ENCODE measurements around the gene OPN3. TPM values are rescaled to one million over a fixed set of nuclear protein-coding genes. Genes with fewer than 3 reads are reported as not detected.

The OPN3 gene
- polyA plus RNA-seq, 1 donor (not counting 4 experiments of a cell fraction or from before 2014, with no cell fraction given) = 48.4 TPM

DNA sequence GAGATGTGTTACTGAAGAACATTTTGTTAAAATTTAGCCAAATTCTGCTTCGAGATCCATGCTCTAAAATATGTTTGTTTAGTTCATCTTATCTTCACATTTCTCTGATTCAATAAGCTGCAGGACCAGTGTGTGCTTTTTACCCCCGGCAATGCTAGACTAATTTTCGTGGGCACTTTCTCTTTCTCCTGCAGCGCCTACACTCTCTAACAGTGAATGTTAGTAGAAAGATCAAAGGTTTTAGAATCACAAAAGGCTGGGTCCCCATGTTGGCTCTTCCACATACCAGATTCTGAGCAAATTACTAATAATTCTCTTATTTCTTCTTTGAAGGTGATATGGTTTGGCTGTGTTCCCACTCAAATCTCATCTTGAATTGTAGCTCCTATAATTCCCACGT lies 8.5 kb downstream of the OPN3 start:
- Histone ChIP-seq H3K27me3 (ENCODE audit: control insufficient read depth, extremely low read depth, insufficient read depth, low read length) (no peaks in the 10 kb centered on the region), H3K36me3 (ENCODE audit: control insufficient read depth in 2 of 2, extremely low read depth in 1 of 2, insufficient read depth in 2 of 2, low read length in 2 of 2) (peaks cover 1 to 15% of the 10 kb centered on the region in 2 experiments), H3K9ac (ENCODE audit: control insufficient read depth, extremely low read depth, insufficient read depth, low read length) (no peak overlapping the region), H4K20me1 (ENCODE audit: control insufficient read depth, extremely low read depth, insufficient read depth, low read length) (no peaks in the 10 kb centered on the region), H3K9me1 (ENCODE audit: control insufficient read depth, extremely low read depth, insufficient read depth, low read length) (no peaks in the 10 kb centered on the region), H3K4me2 (ENCODE audit: control insufficient read depth, extremely low read depth, insufficient read depth, low read depth, low read length) (no peak overlapping the region), H3K4me3 (ENCODE audit: control insufficient read depth in 2 of 3, extremely low read depth in 1 of 3, insufficient read depth in 2 of 3, low read depth in 1 of 3, low read length in 3 of 3) (no peak overlapping the region), H3K27ac (ENCODE audit: control insufficient read depth, insufficient read depth, low read length) (no peak overlapping the region), H3K79me2 (ENCODE audit: control insufficient read depth, insufficient read depth, low read length) (peaks cover 36% of the 10 kb centered on the region), H3K9me3 (ENCODE audit: control insufficient read depth, low read depth, low read length) (no peaks in the 10 kb centered on the region), H2AFZ (ENCODE audit: control insufficient read depth, low read length) (no peak overlapping the region), H3K4me1 (ENCODE audit: control insufficient read depth, extremely low read depth, insufficient read depth, low read length) (peaks cover 6% of the 10 kb centered on the region)
- TF ChIP-seq, protein P1, sequence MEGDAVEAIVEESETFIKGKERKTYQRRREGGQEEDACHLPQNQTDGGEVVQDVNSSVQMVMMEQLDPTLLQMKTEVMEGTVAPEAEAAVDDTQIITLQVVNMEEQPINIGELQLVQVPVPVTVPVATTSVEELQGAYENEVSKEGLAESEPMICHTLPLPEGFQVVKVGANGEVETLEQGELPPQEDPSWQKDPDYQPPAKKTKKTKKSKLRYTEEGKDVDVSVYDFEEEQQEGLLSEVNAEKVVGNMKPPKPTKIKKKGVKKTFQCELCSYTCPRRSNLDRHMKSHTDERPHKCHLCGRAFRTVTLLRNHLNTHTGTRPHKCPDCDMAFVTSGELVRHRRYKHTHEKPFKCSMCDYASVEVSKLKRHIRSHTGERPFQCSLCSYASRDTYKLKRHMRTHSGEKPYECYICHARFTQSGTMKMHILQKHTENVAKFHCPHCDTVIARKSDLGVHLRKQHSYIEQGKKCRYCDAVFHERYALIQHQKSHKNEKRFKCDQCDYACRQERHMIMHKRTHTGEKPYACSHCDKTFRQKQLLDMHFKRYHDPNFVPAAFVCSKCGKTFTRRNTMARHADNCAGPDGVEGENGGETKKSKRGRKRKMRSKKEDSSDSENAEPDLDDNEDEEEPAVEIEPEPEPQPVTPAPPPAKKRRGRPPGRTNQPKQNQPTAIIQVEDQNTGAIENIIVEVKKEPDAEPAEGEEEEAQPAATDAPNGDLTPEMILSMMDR (optimal IDR thresholded peaks at IDR 0.05 in 1 of 3, IDR thresholded peaks at IDR 0.05 in 1 of 3, conservative IDR thresholded peaks at IDR 0.05 in 1 of 3; ENCODE audit: extremely low read depth in 1 of 3, insufficient read depth in 2 of 3, low read length in 3 of 3) = no peak
- TF ChIP-seq EZH2 (IDR thresholded peaks at IDR 0.05; ENCODE audit: low read length) = no peak
- no peak for DNase-seq (ENCODE audit: low read depth, low spot score)
- dilution Hi-C loops (cut with MboI; ENCODE audit: extremely low pct_ligation_motif_present, low sequenced_read_pairs) = no loop called here
- FAIRE-seq = no peak

DNA sequence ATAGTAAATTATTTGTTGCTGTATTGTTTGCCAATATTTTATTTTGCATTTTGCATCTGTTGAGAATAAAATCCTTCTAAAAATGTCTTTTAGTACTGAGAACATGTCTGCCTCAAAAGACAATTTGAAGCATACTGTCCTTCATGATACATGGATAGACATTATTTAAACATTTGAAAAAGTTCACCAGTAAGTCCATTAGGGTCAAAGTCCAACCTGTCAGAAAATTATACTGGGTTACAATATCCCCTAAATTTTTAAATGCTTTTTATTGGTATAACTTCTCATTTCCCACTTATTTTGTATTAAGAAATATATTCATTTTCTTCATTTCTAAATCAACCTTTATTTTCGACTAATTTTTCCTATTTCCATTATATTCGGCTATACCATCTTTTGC lies 9.3 kb downstream of the OPN3 start:
- no peaks in the 10 kb centered on the region for H3K27me3 ChIP-seq (ENCODE audit: control insufficient read depth, extremely low read depth, insufficient read depth, low read length)
- peaks cover 1 to 15% of the 10 kb centered on the region in 2 experiments for H3K36me3 ChIP-seq (ENCODE audit: control insufficient read depth in 2 of 2, extremely low read depth in 1 of 2, insufficient read depth in 2 of 2, low read length in 2 of 2)
- H3K27ac ChIP-seq (ENCODE audit: control insufficient read depth, insufficient read depth, low read length) = no peak overlapping the region
- DNase-seq (ENCODE audit: low read depth, low spot score) (no peak), FAIRE-seq (no peak)
- H4K20me1 ChIP-seq (ENCODE audit: control insufficient read depth, extremely low read depth, insufficient read depth, low read length) = no peaks in the 10 kb centered on the region
- H3K4me1 ChIP-seq (ENCODE audit: control insufficient read depth, extremely low read depth, insufficient read depth, low read length) = peaks cover 4% of the 10 kb centered on the region
- H3K4me3 ChIP-seq (ENCODE audit: control insufficient read depth in 2 of 3, extremely low read depth in 1 of 3, insufficient read depth in 2 of 3, low read depth in 1 of 3, low read length in 3 of 3) = no peak overlapping the region
- H3K4me2 ChIP-seq (ENCODE audit: control insufficient read depth, extremely low read depth, insufficient read depth, low read depth, low read length) = no peak overlapping the region
- dilution Hi-C loops (cut with MboI; ENCODE audit: extremely low pct_ligation_motif_present, low sequenced_read_pairs) = no loop called here
- no peaks in the 10 kb centered on the region for H3K9me1 ChIP-seq (ENCODE audit: control insufficient read depth, extremely low read depth, insufficient read depth, low read length)
- TF ChIP-seq, protein P1 (optimal IDR thresholded peaks at IDR 0.05 in 1 of 3, IDR thresholded peaks at IDR 0.05 in 1 of 3, conservative IDR thresholded peaks at IDR 0.05 in 1 of 3; ENCODE audit: extremely low read depth in 1 of 3, insufficient read depth in 2 of 3, low read length in 3 of 3) = no peak
- no peak for TF ChIP-seq EZH2 (IDR thresholded peaks at IDR 0.05; ENCODE audit: low read length)
- H3K79me2 ChIP-seq (ENCODE audit: control insufficient read depth, insufficient read depth, low read length) = peaks cover 31% of the 10 kb centered on the region
- no peak overlapping the region for H3K9ac ChIP-seq (ENCODE audit: control insufficient read depth, extremely low read depth, insufficient read depth, low read length)
- no peak overlapping the region for H2AFZ ChIP-seq (ENCODE audit: control insufficient read depth, low read length)
- H3K9me3 ChIP-seq (ENCODE audit: control insufficient read depth, low read depth, low read length) = no peaks in the 10 kb centered on the region

Measured in keratinocyte (primary cell).